Fibroblast of mammary gland (primary cell): ENCODE results near the gene ME3.

ENCODE experiments used
- DNase-seq: peaks from one replicate; pipeline ENCODE4 v3.0.0-alpha.2; 2010; ENCODE audit warnings: low read depth
- H3K4me3 ChIP-seq: 2 replicates; pipeline ENCODE4 v1.5.1; 2011; ENCODE audit warnings: low read depth, mild to moderate bottlenecking, low read length, moderate library complexity; ENCODE audit not compliant: control insufficient read depth
- TF ChIP-seq, protein P1 (sequence below): conservative IDR thresholded peaks from 2 replicates; pipeline ENCODE4 v1.5.1; 2011; ENCODE audit warnings: low read depth, low read length, inconsistent platforms; ENCODE audit not compliant: control insufficient read depth, insufficient read depth

Gene ME3

DNA sequence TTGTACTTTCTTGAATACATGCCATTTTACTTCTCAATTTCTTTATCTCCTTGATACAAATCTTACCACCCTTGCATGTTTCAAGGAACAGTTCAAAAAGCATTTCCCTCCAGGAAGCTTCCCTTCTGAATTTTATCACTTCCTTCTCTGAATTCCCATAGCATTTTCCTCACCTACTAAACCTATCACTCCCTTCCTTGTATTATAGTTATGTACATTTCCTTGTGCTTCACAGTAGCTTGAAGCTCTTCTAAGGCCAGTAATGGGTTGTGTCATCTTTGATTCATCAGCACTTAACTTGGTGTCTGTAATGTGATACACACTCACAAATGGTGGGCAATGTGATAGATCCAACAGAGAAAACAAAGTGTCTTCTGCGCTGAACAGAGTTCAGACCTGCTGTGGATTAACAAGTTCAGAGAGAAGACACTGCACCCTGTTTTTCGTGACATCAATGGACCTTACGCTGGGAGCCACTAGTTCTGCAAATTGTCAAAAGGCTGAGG lies 170.2 kb downstream of the ME3 start:
- TF ChIP-seq, protein P1, sequence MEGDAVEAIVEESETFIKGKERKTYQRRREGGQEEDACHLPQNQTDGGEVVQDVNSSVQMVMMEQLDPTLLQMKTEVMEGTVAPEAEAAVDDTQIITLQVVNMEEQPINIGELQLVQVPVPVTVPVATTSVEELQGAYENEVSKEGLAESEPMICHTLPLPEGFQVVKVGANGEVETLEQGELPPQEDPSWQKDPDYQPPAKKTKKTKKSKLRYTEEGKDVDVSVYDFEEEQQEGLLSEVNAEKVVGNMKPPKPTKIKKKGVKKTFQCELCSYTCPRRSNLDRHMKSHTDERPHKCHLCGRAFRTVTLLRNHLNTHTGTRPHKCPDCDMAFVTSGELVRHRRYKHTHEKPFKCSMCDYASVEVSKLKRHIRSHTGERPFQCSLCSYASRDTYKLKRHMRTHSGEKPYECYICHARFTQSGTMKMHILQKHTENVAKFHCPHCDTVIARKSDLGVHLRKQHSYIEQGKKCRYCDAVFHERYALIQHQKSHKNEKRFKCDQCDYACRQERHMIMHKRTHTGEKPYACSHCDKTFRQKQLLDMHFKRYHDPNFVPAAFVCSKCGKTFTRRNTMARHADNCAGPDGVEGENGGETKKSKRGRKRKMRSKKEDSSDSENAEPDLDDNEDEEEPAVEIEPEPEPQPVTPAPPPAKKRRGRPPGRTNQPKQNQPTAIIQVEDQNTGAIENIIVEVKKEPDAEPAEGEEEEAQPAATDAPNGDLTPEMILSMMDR = no peak
- no peak overlapping the region for H3K4me3 ChIP-seq
- no peak for DNase-seq

DNA sequence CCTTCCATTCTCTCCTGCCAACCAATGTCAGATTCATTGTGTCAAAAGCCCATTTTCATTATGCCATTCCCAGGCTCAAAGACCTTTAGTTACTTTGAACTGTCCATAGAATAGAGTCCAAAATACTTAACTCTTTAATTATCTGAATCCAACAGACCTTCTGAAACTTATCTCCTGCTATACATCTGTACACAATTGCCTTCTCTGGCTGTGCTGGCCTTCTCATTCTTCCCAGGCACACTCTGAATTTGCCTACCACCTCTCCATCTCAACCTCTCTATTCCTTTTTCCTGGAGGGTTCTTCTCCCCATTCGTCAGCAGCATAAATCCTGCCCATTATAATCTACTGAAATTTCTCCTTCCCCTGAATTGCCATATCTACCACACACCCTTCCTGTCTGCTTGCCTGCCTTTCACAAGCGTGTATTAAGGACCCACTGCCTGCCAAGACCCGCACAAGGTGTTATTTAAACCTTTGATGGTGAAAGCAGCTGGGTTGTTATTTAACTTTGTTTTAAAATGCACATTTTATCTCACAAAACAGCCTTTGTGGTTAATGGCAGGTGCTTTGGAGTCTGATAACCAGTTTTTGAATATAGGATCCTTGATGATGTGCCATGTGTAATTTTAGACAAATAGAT lies 171.8 kb downstream of the ME3 start:
- DNase-seq = no peak
- TF ChIP-seq, protein P1 = no peak
- no peak overlapping the region for H3K4me3 ChIP-seq

DNA sequence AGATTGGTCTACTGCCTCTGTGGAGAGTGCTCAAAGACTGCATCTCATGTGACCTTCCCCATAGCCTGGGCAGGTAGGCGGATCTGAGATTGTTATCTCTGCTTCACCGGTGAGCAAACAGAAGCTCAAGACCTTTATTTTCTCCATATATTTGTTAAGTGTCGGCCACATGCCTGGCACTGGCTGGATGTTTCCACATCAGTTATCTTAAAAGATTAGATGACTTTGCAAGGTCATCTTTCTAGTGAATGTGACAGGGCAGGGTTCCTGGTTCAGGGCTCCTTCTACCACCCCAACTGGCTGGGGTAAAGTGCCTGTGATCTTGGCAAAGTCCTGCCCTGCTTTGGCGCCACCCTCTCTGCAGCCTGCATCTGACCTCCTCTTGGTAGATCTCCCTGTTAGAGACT lies 172.7 kb downstream of the ME3 start:
- TF ChIP-seq, protein P1 = no peak

DNA sequence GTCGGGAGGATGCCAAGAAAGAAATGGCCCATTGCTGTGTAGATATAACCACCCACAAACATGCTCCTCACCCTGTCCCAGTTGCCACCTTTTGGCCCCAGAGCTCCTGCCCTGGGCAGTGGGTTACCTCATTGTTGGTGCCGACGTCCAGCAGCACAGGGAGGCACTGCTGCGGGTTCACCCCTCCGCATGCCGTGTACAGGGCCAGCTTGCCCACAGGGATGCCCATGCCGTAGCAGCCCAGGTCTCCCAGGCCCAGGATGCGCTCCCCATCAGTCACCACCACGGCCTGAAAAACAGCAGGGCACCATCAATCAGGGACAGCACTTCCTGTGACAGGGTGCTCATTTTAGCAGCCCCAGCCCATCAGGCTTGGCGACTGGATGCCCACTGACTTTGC lies 174.6 kb downstream of the ME3 start:
- TF ChIP-seq, protein P1 = no peak
- no peak overlapping the region for H3K4me3 ChIP-seq
- DNase-seq = no peak

More for the DNA sequence above, 172.7 kb downstream of the ME3 start:
- DNase-seq = no peak
- H3K4me3 ChIP-seq = no peak overlapping the region

DNA sequence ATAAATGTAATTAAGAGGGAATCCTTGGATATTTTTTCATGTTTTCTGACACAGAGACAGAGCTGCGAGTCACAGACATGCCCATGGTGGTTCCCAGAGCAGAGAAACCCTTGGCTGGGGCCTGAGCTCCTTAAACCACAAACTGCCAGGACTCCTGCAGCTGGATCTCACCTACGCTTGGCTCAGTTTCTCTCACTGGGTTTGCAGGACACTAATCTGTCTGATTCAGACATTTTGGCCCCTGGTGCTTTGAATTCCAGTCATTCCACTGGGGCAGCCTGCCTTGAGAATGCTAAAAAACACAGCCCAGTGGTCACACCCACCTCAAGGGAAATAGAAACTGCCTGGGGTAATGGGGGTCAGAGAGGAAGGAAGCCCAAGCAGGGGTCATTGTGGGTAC lies 175.1 kb downstream of the ME3 start:
- peak; percentile 49 for DNase-seq
- no peak overlapping the region for H3K4me3 ChIP-seq
- TF ChIP-seq, protein P1 = no peak

DNA sequence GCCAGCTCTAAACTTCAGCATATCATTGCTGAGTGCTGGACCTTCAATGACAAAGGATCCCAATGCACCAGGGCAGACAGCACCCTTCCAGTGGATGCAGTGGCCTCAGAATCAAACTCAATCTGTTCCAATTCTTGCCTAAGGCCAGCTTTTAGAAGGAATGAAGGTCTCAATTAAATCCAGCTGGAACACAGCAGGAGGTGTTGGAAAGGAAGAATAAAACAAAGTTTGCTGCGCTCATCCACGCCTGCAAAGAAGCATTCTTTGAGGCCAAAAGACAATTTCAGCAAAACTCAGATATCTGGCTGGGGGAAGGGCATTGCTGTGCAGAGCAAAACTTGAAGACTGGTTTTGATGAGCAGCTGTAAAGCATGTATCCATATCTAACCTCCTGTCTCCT lies 177.1 kb downstream of the ME3 start:
- DNase-seq = no peak
- H3K4me3 ChIP-seq = no peak overlapping the region
- TF ChIP-seq, protein P1 = no peak
